HG03196 (cell line): Measurements from ENCODE around the gene PTH2R.
"Not testable (repeated sequence)": the region's sequence is repeated elsewhere in the genome, so short reads cannot be mapped to it uniquely, and the experiment has no call there.

Experiments
- ATAC-seq: cut with Tn5 transposase; IDR thresholded peaks from one replicate; pipeline ENCODE4 v1.9.1; 2021; ENCODE audit not compliant: unreplicated experiment

Gene PTH2R

GRCh38 chr2:208406474-208407451, at the start of gene PTH2R:
Gene PTH2R (plus strand): TSS chr2:208406792. CDS start chr2:208407044, 252 bp downstream.
- ATAC-seq = no peak

- ATAC-seq = no peak
These were observed 49.6 kb upstream of the PTH2R start for GRCh38 chr2:208356846-208357574.

GRCh38 chr2:208358758-208359631, 47.6 kb upstream of the PTH2R start:
- no peak for ATAC-seq

GRCh38 chr2:208359632-208359986, 47.0 kb upstream of the PTH2R start:
- no peak for ATAC-seq

- no peak for ATAC-seq
These were observed 46.1 kb upstream of the PTH2R start for GRCh38 chr2:208360259-208361076.

- no peak for ATAC-seq
These were observed 45.5 kb upstream of the PTH2R start for GRCh38 chr2:208361077-208361441.

- peak; percentile 76 for ATAC-seq
These were observed 43.1 kb upstream of the PTH2R start for GRCh38 chr2:208363485-208363884.

- no peak for ATAC-seq
These were observed 40.1 kb upstream of the PTH2R start for GRCh38 chr2:208366215-208367127.

- no peak for ATAC-seq
These were observed 37.5 kb upstream of the PTH2R start for GRCh38 chr2:208369091-208369490.

- ATAC-seq = no peak
These were observed 35.5 kb upstream of the PTH2R start for GRCh38 chr2:208370881-208371633.

- no peak for ATAC-seq
These were observed 35.0 kb upstream of the PTH2R start for GRCh38 chr2:208371634-208371935.

GRCh38 chr2:208373460-208374089, 33.0 kb upstream of the PTH2R start:
- peak; percentile 51 for ATAC-seq

- no peak for ATAC-seq
These were observed 31.0 kb upstream of the PTH2R start for GRCh38 chr2:208375491-208376068.

GRCh38 chr2:208377344-208377860, 29.2 kb upstream of the PTH2R start:
- not testable (repeated sequence) for ATAC-seq

- no peak for ATAC-seq
These were observed 27.4 kb upstream of the PTH2R start for GRCh38 chr2:208379192-208379591.

GRCh38 chr2:208384637-208385036, 22.0 kb upstream of the PTH2R start:
- ATAC-seq = no peak

- ATAC-seq = no peak
These were observed 20.1 kb upstream of the PTH2R start for GRCh38 chr2:208386541-208386940.

GRCh38 chr2:208389940-208390339, 16.7 kb upstream of the PTH2R start:
- no peak for ATAC-seq
